ENCODE measurements around the gene CHCHD2.

The CHCHD2 gene

DNA sequence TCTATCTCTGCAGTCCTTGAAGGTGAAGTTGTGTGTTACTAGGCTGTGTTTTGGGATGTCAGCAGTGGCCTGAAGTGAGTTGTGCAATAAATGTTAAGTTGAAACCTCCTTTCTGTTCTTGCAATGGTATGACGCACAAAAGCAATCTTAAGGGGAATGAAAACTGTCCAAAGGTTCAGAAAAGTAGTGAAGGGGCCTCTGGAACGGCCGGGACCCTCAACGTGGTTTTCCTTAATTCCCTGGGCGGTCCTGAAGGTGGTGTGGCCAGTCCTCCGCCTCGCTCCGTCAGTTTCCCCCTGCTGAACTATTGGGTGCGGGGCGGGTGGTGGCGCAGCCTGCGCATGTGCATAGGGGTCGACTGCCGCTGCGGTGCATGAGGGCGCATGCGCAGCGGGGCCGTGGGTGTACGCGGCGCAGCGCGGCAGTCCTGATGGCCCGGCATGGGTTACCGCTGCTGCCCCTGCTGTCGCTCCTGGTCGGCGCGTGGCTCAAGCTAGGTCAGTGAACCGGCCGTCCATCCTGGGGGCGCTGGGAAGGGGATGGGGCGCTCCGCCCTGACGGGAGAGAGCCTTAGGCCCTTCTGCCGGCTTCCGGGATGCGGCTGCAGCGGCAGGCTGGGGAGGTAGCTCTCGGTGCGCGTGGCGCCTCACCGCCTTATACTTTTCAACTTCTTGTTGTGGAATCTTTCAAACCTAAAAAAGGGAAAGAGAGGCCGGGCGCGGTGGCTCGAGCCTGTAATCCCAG, 42.2 kb downstream of the CHCHD2 start, which contains the start of gene SUMF2:
Gene SUMF2, plus strand, starts transcription at position 405 of the 744 bp plus-strand sequence. Its CDS starts 26 bp downstream, at position 431.
- no peaks in the 10 kb centered on the region for H3K27me3 ChIP-seq (ENCODE audit: insufficient read depth, low read length, poor library complexity, severe bottlenecking)
- H3F3A ChIP-seq (ENCODE audit: low read depth): peaks cover 15% of the 10 kb centered on the region; the same call in 1 of the 2 replicates
- H3K9me2 ChIP-seq (replicated peaks; ENCODE audit: low read depth, low read length): no peaks in the 10 kb centered on the region
- peaks cover 39% of the 10 kb centered on the region for H3K36me3 ChIP-seq (ENCODE audit: insufficient read depth, low read length)
- H3K4me2 ChIP-seq (ENCODE audit: low read depth, low read length, poor library complexity, severe bottlenecking): peak within 1 kb of the TSS; percentile 61
- H3K4me3 ChIP-seq (ENCODE audit: low read length, poor library complexity, severe bottlenecking): peak within 1 kb of the TSS; percentile 83
- H3K4me1 ChIP-seq (ENCODE audit: insufficient read depth, low read length, poor library complexity, severe bottlenecking): peaks cover 23% of the 10 kb centered on the region
- peaks cover 44% of the 10 kb centered on the region for H3K79me2 ChIP-seq (ENCODE audit: insufficient read depth, low read length)
- peaks cover 49% of the 10 kb centered on the region for H4K20me1 ChIP-seq (ENCODE audit: insufficient read depth, low read length, poor library complexity, severe bottlenecking)
- H3K9ac ChIP-seq (ENCODE audit: low read depth, low read length, poor library complexity, severe bottlenecking): peak within 1 kb of the TSS; percentile 94
- H2AFZ ChIP-seq (ENCODE audit: low read length): peak within 1 kb of the TSS; percentile 85
- TF ChIP-seq EZH2phosphoT487 (IDR thresholded peaks at IDR 0.05; ENCODE audit: borderline replicate concordance): no peak
- TF ChIP-seq, protein P1, sequence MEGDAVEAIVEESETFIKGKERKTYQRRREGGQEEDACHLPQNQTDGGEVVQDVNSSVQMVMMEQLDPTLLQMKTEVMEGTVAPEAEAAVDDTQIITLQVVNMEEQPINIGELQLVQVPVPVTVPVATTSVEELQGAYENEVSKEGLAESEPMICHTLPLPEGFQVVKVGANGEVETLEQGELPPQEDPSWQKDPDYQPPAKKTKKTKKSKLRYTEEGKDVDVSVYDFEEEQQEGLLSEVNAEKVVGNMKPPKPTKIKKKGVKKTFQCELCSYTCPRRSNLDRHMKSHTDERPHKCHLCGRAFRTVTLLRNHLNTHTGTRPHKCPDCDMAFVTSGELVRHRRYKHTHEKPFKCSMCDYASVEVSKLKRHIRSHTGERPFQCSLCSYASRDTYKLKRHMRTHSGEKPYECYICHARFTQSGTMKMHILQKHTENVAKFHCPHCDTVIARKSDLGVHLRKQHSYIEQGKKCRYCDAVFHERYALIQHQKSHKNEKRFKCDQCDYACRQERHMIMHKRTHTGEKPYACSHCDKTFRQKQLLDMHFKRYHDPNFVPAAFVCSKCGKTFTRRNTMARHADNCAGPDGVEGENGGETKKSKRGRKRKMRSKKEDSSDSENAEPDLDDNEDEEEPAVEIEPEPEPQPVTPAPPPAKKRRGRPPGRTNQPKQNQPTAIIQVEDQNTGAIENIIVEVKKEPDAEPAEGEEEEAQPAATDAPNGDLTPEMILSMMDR (conservative IDR thresholded peaks at IDR 0.05; ENCODE audit: low read length): peak; percentile 18; the same call in 1 of the 2 replicates
- H3K9me3 ChIP-seq (ENCODE audit: insufficient read depth, low read depth, low read length): no peaks in the 10 kb centered on the region

DNA sequence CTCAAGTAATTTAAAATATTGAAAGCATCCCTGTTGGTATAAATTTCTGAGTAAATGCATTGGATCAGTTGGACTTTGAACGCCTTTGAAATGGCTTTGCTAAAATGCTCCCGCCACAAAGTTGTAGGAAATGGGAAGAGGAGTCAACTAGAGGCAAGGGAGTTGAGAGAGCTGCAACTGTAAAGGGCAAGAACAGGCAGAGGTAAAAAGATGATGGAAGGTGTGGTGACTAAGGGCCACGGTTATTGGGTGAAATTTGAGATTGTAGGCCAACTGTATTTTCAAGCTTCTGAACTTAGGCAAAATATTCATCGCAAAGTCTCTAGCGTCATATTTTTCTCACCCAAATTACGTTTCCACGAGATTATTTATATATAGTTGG, 42.8 kb downstream of the CHCHD2 start:
- peak overlapping the region; percentile 61 for H3K4me2 ChIP-seq (ENCODE audit: low read depth, low read length, poor library complexity, severe bottlenecking)
- H3K27me3 ChIP-seq (ENCODE audit: insufficient read depth, low read length, poor library complexity, severe bottlenecking): no peaks in the 10 kb centered on the region
- H2AFZ ChIP-seq (ENCODE audit: low read length): no peak overlapping the region
- H3F3A ChIP-seq (ENCODE audit: low read depth): peaks cover 15% of the 10 kb centered on the region; the same call in 1 of the 2 replicates
- H3K4me1 ChIP-seq (ENCODE audit: insufficient read depth, low read length, poor library complexity, severe bottlenecking): peaks cover 23% of the 10 kb centered on the region
- peaks cover 50% of the 10 kb centered on the region for H4K20me1 ChIP-seq (ENCODE audit: insufficient read depth, low read length, poor library complexity, severe bottlenecking)
- no peaks in the 10 kb centered on the region for H3K9me2 ChIP-seq (replicated peaks; ENCODE audit: low read depth, low read length)
- peak overlapping the region; percentile 83 for H3K4me3 ChIP-seq (ENCODE audit: low read length, poor library complexity, severe bottlenecking)
- H3K9ac ChIP-seq (ENCODE audit: low read depth, low read length, poor library complexity, severe bottlenecking): peak overlapping the region; percentile 94
- peaks cover 49% of the 10 kb centered on the region for H3K79me2 ChIP-seq (ENCODE audit: insufficient read depth, low read length)
- H3K9me3 ChIP-seq (ENCODE audit: insufficient read depth, low read depth, low read length): no peaks in the 10 kb centered on the region
- TF ChIP-seq, protein P1 (conservative IDR thresholded peaks at IDR 0.05; ENCODE audit: low read length): no peak
- TF ChIP-seq EZH2phosphoT487 (IDR thresholded peaks at IDR 0.05; ENCODE audit: borderline replicate concordance): no peak
- H3K36me3 ChIP-seq (ENCODE audit: insufficient read depth, low read length): peaks cover 41% of the 10 kb centered on the region

DNA sequence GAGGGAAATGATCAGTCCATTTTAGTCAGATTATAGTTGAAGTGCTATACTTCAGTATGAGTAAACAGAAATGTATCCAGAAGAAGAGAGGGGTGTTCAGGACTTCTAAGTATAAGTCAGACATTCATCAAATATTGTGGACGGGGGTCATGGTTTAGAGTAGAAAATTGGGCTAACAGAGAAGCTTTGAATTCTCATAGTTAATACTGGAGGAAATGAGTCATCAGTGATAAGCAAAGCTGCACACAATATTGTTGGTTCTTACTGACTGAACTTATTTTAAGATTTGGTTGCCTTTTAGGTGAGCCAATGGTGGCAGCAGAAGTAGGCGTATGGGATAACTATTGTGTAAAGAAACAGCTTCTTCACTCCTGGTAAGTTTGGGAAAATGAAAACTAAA, 43.9 kb downstream of the CHCHD2 start:
- no peaks in the 10 kb centered on the region for H3K9me2 ChIP-seq (replicated peaks; ENCODE audit: low read depth, low read length)
- no peaks in the 10 kb centered on the region for H3K9me3 ChIP-seq (ENCODE audit: insufficient read depth, low read depth, low read length)
- no peak for TF ChIP-seq EZH2phosphoT487 (IDR thresholded peaks at IDR 0.05; ENCODE audit: borderline replicate concordance)
- TF ChIP-seq, protein P1 (conservative IDR thresholded peaks at IDR 0.05; ENCODE audit: low read length): no peak
- no peak overlapping the region for H3K9ac ChIP-seq (ENCODE audit: low read depth, low read length, poor library complexity, severe bottlenecking)
- H3K4me3 ChIP-seq (ENCODE audit: low read length, poor library complexity, severe bottlenecking): no peak overlapping the region
- peaks cover 23% of the 10 kb centered on the region for H3K4me1 ChIP-seq (ENCODE audit: insufficient read depth, low read length, poor library complexity, severe bottlenecking)
- no peaks in the 10 kb centered on the region for H3K27me3 ChIP-seq (ENCODE audit: insufficient read depth, low read length, poor library complexity, severe bottlenecking)
- peaks cover 57% of the 10 kb centered on the region for H4K20me1 ChIP-seq (ENCODE audit: insufficient read depth, low read length, poor library complexity, severe bottlenecking)
- peaks cover 15% of the 10 kb centered on the region; the same call in 1 of the 2 replicates for H3F3A ChIP-seq (ENCODE audit: low read depth)
- H2AFZ ChIP-seq (ENCODE audit: low read length): no peak overlapping the region
- peaks cover 49% of the 10 kb centered on the region for H3K36me3 ChIP-seq (ENCODE audit: insufficient read depth, low read length)
- H3K79me2 ChIP-seq (ENCODE audit: insufficient read depth, low read length): peaks cover 60% of the 10 kb centered on the region
- H3K4me2 ChIP-seq (ENCODE audit: low read depth, low read length, poor library complexity, severe bottlenecking): peak overlapping the region; percentile 61
